Adipocyte (in vitro differentiated cells): Measurements from ENCODE around the gene NEUROG2.
"Not testable (repeated sequence)": the region's sequence is repeated elsewhere in the genome, so short reads cannot be mapped to it uniquely, and the experiment has no call there.

Experiments used
- DNase-seq: peaks from one replicate; pipeline ENCODE4 v3.0.0-alpha.2; 2015; ENCODE audit warnings: low read depth
- H3K27me3 ChIP-seq: replicated peaks from 2 replicates; pipeline ENCODE4 v1.7.0; 2013; ENCODE audit warnings: mild to moderate bottlenecking, low read length, moderate library complexity; ENCODE audit not compliant: control insufficient read depth, insufficient read depth
- H3K36me3 ChIP-seq: 2 replicates; pipeline ENCODE4 v1.7.0; 2013; ENCODE audit warnings: low read length, mild to moderate bottlenecking, moderate library complexity; ENCODE audit not compliant: control insufficient read depth, insufficient read depth, severe bottlenecking
- H3K4me1 ChIP-seq: 2 replicates; pipeline ENCODE4 v1.7.0; 2013; ENCODE audit warnings: mild to moderate bottlenecking, low read length, moderate library complexity; ENCODE audit not compliant: control insufficient read depth, insufficient read depth
- H3K4me3 ChIP-seq: 2 replicates; pipeline ENCODE4 v1.7.0; 2013; ENCODE audit warnings: mild to moderate bottlenecking, low read length, moderate library complexity
- H3K9ac ChIP-seq: 2 replicates; pipeline ENCODE4 v1.7.0; 2013; ENCODE audit warnings: mild to moderate bottlenecking, low read length, moderate library complexity
- H3K9me3 ChIP-seq: 2 replicates; pipeline ENCODE4 v1.7.0; 2013; ENCODE audit warnings: mild to moderate bottlenecking, low read length, moderate library complexity; ENCODE audit not compliant: control insufficient read depth

Gene NEUROG2

GRCh38 chr4:112516066-112516470, at the start of gene NEUROG2:
NEUROG2 (minus strand) TSS chr4:112516180; CDS start chr4:112515475, 705 bp downstream.
- DNase-seq = no peak
- Histone ChIP-seq H3K9ac (no peak within 1 kb of the TSS), H3K4me3 (peak within 1 kb of the TSS; percentile 82), H3K36me3 (no peaks in the 10 kb centered on the region), H3K27me3 (peaks cover 82% of the 10 kb centered on the region), H3K9me3 (peaks cover 23% of the 10 kb centered on the region), H3K4me1 (peaks cover 12% of the 10 kb centered on the region)

GRCh38 chr4:112564706-112565270, 48.8 kb upstream of the NEUROG2 start:
- no peaks in the 10 kb centered on the region for H3K4me1 ChIP-seq
- H3K9me3 ChIP-seq = no peaks in the 10 kb centered on the region
- no peaks in the 10 kb centered on the region for H3K27me3 ChIP-seq
- no peak overlapping the region for H3K9ac ChIP-seq
- no peak for DNase-seq
- H3K4me3 ChIP-seq = no peak overlapping the region
- H3K36me3 ChIP-seq = no peaks in the 10 kb centered on the region

GRCh38 chr4:112563431-112564200, 47.6 kb upstream of the NEUROG2 start:
- Histone ChIP-seq H3K4me3 (no peak overlapping the region), H3K36me3 (no peaks in the 10 kb centered on the region), H3K4me1 (no peaks in the 10 kb centered on the region), H3K9me3 (no peaks in the 10 kb centered on the region), H3K9ac (no peak overlapping the region), H3K27me3 (no peaks in the 10 kb centered on the region)
- no peak for DNase-seq

GRCh38 chr4:112562254-112562879, 46.4 kb upstream of the NEUROG2 start:
- H3K4me3 ChIP-seq = no peak overlapping the region
- no peak for DNase-seq
- H3K4me1 ChIP-seq = no peaks in the 10 kb centered on the region
- H3K9me3 ChIP-seq = no peaks in the 10 kb centered on the region
- no peaks in the 10 kb centered on the region for H3K36me3 ChIP-seq
- H3K9ac ChIP-seq = no peak overlapping the region
- H3K27me3 ChIP-seq = no peaks in the 10 kb centered on the region

- Histone ChIP-seq H3K9me3 (no peaks in the 10 kb centered on the region), H3K27me3 (no peaks in the 10 kb centered on the region), H3K9ac (no peak overlapping the region), H3K4me1 (no peaks in the 10 kb centered on the region), H3K4me3 (no peak overlapping the region), H3K36me3 (no peaks in the 10 kb centered on the region)
- no peak for DNase-seq
Measured at GRCh38 chr4:112560084-112560483, 44.1 kb upstream of the NEUROG2 start.

GRCh38 chr4:112559053-112559452, 43.1 kb upstream of the NEUROG2 start:
- no peaks in the 10 kb centered on the region for H3K36me3 ChIP-seq
- H3K27me3 ChIP-seq = no peaks in the 10 kb centered on the region
- no peak overlapping the region for H3K9ac ChIP-seq
- no peak overlapping the region for H3K4me3 ChIP-seq
- no peaks in the 10 kb centered on the region for H3K9me3 ChIP-seq
- no peaks in the 10 kb centered on the region for H3K4me1 ChIP-seq
- DNase-seq = no peak

DNA sequence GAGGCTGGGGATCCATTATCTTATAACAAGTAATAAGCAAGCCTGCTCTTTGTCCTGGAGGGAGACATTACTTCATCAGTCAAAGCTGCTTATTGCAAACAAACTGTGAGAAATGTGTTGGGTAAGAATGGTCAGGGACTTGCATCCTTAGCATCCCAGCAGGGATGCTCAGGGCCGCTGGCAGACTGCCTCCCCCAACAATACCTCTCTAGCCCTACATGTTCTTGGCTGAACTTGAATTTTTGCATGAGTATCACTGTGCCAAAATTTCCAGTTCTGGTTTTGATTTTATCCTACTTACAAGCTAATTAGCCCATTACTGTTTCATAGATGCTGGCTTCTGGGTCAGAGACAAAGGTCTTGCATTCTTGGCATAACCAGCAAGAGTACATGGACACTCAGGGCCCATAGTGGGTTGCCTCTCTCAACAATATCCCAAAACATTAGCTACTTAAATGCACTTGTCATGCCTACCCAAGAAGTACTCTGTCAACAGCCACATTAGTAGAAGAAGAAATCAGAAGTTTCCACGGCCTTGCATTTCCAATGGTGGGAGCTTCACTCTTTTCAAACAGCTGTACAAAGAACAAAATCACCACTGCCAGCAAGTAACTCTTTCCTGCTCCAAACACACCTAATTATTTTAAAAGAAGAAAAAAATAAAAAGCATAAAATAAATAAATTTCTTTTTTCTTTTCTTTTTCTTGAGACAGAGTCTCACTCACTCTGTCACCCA, 41.9 kb upstream of the NEUROG2 start:
- Histone ChIP-seq H3K36me3 (no peaks in the 10 kb centered on the region), H3K9me3 (no peaks in the 10 kb centered on the region), H3K27me3 (no peaks in the 10 kb centered on the region), H3K4me1 (no peaks in the 10 kb centered on the region), H3K4me3 (no peak overlapping the region), H3K9ac (no peak overlapping the region)
- DNase-seq = peak; percentile 64

- not testable (repeated sequence) for H3K4me1 ChIP-seq, H3K4me3 ChIP-seq, H3K9ac ChIP-seq, H3K27me3 ChIP-seq, H3K36me3 ChIP-seq, DNase-seq, H3K9me3 ChIP-seq
Measured at GRCh38 chr4:112554271-112554670, 38.3 kb upstream of the NEUROG2 start.

- H3K27me3 ChIP-seq = no peaks in the 10 kb centered on the region
- DNase-seq = peak; percentile 61
Measured at GRCh38 chr4:112552668-112553067, 36.7 kb upstream of the NEUROG2 start.

GRCh38 chr4:112550728-112551127, 34.7 kb upstream of the NEUROG2 start:
- Histone ChIP-seq H3K9ac (no peak overlapping the region), H3K9me3 (no peaks in the 10 kb centered on the region), H3K36me3 (no peaks in the 10 kb centered on the region), H3K4me1 (peaks cover 4% of the 10 kb centered on the region), H3K4me3 (no peak overlapping the region), H3K27me3 (no peaks in the 10 kb centered on the region)
- peak; percentile 60 for DNase-seq

More at GRCh38 chr4:112552668-112553067, 36.7 kb upstream of the NEUROG2 start:
- peaks cover 4% of the 10 kb centered on the region for H3K4me1 ChIP-seq
- no peak overlapping the region for H3K9ac ChIP-seq
- H3K9me3 ChIP-seq = no peaks in the 10 kb centered on the region
- no peaks in the 10 kb centered on the region for H3K36me3 ChIP-seq
- no peak overlapping the region for H3K4me3 ChIP-seq

GRCh38 chr4:112546476-112546875, 30.5 kb upstream of the NEUROG2 start:
- peaks cover 4% of the 10 kb centered on the region for H3K4me1 ChIP-seq

More at GRCh38 chr4:112546476-112546875, 30.5 kb upstream of the NEUROG2 start:
- no peak overlapping the region for H3K9ac ChIP-seq
- no peaks in the 10 kb centered on the region for H3K9me3 ChIP-seq
- H3K27me3 ChIP-seq = no peaks in the 10 kb centered on the region
- H3K4me3 ChIP-seq = no peak overlapping the region
- DNase-seq = no peak
- no peaks in the 10 kb centered on the region for H3K36me3 ChIP-seq
